Gastroesophageal sphincter (tissue), 3 donors: ENCODE measurements around the gene TTC8.

Experiments
- EP300 ChIP-seq: sonication (generic); formaldehyde crosslinking; IDR thresholded peaks from one replicate; pipeline ENCODE4 v1.6.1; 2017; ENCODE audit warnings: antibody characterized with exemption, mild to moderate bottlenecking
- POLR2AphosphoS5 ChIP-seq: sonication (generic); formaldehyde crosslinking; IDR thresholded peaks from one replicate; pipeline ENCODE4 v1.6.1; 2017; ENCODE audit warnings: antibody characterized with exemption
- TF ChIP-seq, protein P1 (sequence below), 4 experiments: fragments of 200-600 bp in 2 of 4; fragments of 450-650 bp in 2 of 4; sonication (generic) in 1 of 4; IDR thresholded peaks; one replicate each; pipeline ENCODE4 v1.5.1; 2017 to 2019; ENCODE audit warnings: antibody characterized with exemption in 4 of 4, mild to moderate bottlenecking in 2 of 4, moderate library complexity in 2 of 4

DNA sequence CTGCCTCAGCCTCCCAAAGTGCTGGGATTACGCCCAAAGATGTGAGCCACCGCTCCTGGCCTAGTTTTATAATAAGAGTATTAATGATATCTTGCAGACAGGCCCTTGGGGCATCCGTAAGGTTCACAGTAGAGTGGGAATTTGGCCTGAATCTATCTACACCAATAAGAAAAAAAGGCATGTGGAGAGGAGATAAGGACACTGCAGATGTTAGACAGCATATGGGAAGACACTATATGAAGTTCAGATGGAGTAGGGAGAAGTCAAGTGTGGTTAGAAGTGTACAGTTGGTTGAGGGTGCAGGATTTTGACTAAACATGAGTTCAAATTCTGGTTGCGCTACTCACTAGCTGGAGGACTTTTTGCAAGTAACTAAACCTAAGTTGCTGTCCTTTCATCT lies 8.5 kb upstream of the TTC8 start:
- TF ChIP-seq, protein P1, sequence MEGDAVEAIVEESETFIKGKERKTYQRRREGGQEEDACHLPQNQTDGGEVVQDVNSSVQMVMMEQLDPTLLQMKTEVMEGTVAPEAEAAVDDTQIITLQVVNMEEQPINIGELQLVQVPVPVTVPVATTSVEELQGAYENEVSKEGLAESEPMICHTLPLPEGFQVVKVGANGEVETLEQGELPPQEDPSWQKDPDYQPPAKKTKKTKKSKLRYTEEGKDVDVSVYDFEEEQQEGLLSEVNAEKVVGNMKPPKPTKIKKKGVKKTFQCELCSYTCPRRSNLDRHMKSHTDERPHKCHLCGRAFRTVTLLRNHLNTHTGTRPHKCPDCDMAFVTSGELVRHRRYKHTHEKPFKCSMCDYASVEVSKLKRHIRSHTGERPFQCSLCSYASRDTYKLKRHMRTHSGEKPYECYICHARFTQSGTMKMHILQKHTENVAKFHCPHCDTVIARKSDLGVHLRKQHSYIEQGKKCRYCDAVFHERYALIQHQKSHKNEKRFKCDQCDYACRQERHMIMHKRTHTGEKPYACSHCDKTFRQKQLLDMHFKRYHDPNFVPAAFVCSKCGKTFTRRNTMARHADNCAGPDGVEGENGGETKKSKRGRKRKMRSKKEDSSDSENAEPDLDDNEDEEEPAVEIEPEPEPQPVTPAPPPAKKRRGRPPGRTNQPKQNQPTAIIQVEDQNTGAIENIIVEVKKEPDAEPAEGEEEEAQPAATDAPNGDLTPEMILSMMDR (IDR thresholded peaks at IDR 0.05), result no peak
- no peak for TF ChIP-seq POLR2AphosphoS5
- TF ChIP-seq EP300, result no peak
